HepG2 (cell line): ENCODE measurements around the gene CCL22. TPM values are rescaled to one million over a fixed set of nuclear protein-coding genes. Genes with fewer than 3 reads are reported as not detected.
A peak's percentile ranks its signal among the peaks of the same experiment; 100 is the strongest.

ENCODE experiments used
- CEBPG ChIP-seq: IDR thresholded peaks from 2 replicates; pipeline ENCODE4 v1.6.1; 2016
- DR1 ChIP-seq: sonication (generic); formaldehyde crosslinking; IDR thresholded peaks from 2 replicates; pipeline ENCODE4 v1.8.0; 2021; ENCODE audit warnings: mild to moderate bottlenecking, missing genetic modification reagents, inconsistent platforms
- HOXA7 ChIP-seq: sonication (generic); formaldehyde crosslinking; IDR thresholded peaks from 2 replicates; pipeline ENCODE4 v1.8.1; 2022; ENCODE audit warnings: mild to moderate bottlenecking, missing genetic modification reagents, moderate library complexity
- MTF2 ChIP-seq: sonication (generic); formaldehyde crosslinking; IDR thresholded peaks from 2 replicates; pipeline ENCODE4 v1.5.0; 2020; ENCODE audit warnings: missing genetic modification reagents, borderline replicate concordance
- SALL2 ChIP-seq: sonication (generic); formaldehyde crosslinking; IDR thresholded peaks from 2 replicates; pipeline ENCODE4 v1.8.1; 2023; ENCODE audit warnings: mild to moderate bottlenecking, missing genetic modification reagents, inconsistent platforms
- SPEN ChIP-seq: sonication (generic); formaldehyde crosslinking; IDR thresholded peaks from 2 replicates; pipeline ENCODE4 v1.5.1; 2020; ENCODE audit warnings: low read depth, mild to moderate bottlenecking, missing genetic modification reagents
- ZFP82 ChIP-seq: sonication (generic); formaldehyde crosslinking; IDR thresholded peaks from 2 replicates; pipeline ENCODE4 v1.5.1; 2020; ENCODE audit warnings: mild to moderate bottlenecking, missing genetic modification reagents, borderline replicate concordance
- ZNF251 ChIP-seq: sonication (generic); formaldehyde crosslinking; IDR thresholded peaks from 2 replicates; pipeline ENCODE4 v1.9.0; 2021; ENCODE audit warnings: mild to moderate bottlenecking, missing genetic modification reagents
- ZNF292 ChIP-seq: sonication (generic); formaldehyde crosslinking; IDR thresholded peaks from 2 replicates; pipeline ENCODE4 v1.8.1; 2022; ENCODE audit warnings: mild to moderate bottlenecking, low read depth, missing genetic modification reagents, borderline replicate concordance
- ZNF350 ChIP-seq: sonication (generic); formaldehyde crosslinking; IDR thresholded peaks from 2 replicates; pipeline ENCODE4 v1.4.0; 2020; ENCODE audit warnings: mild to moderate bottlenecking, low read depth, missing genetic modification reagents, borderline replicate concordance
- ZNF441 ChIP-seq: sonication (generic); formaldehyde crosslinking; IDR thresholded peaks from 2 replicates; pipeline ENCODE4 v1.7.0; 2021; ENCODE audit warnings: missing genetic modification reagents, borderline replicate concordance
- ZNF562 ChIP-seq: sonication (generic); formaldehyde crosslinking; IDR thresholded peaks from 2 replicates; pipeline ENCODE4 v1.8.0; 2022; ENCODE audit warnings: missing genetic modification reagents, borderline replicate concordance
- ZSCAN5A ChIP-seq: sonication (generic); formaldehyde crosslinking; IDR thresholded peaks from 2 replicates; pipeline ENCODE4 v1.8.0; 2022; ENCODE audit warnings: mild to moderate bottlenecking, missing genetic modification reagents, borderline replicate concordance
- polyA plus RNA-seq, 8 experiments: library from polyadenylated mRNA; depleted of rRNA in 3 of 8; stranded (reverse) in 7 of 8; unstranded in 1 of 8; fragments of >200 nt; fragmentation: Illumina TruSeq in 4 of 8; extraction: Trizol in 4 of 8; gene quantifications; 2 replicates each; pipeline versions ENCODE4 v1.2.1 to v1.2.3, GENCODE V29; 2011 to 2016; ENCODE audit warnings: low read depth in 4 of 8, missing spikeins in 1 of 8, mixed read lengths in 1 of 8; ENCODE audit not compliant: insufficient read depth in 1 of 8
- total RNA-seq, 5 experiments: library from RNA; depleted of rRNA; stranded (reverse); fragments of >200 nt; fragmentation: Illumina TruSeq; extraction: Trizol; gene quantifications; 2 replicates each; pipeline ENCODE4 v1.2.3, GENCODE V29; 2016; ENCODE audit warnings: low read depth in 1 of 5
- TF ChIP-seq, protein P1 (sequence below): sonication (generic); formaldehyde crosslinking; IDR thresholded peaks from 2 replicates; pipeline ENCODE4 v1.4.0; 2020; ENCODE audit warnings: missing genetic modification reagents
- TF ChIP-seq, protein P2 (sequence below), 2 experiments: sonication (generic) in 1 of 2; formaldehyde crosslinking in 1 of 2; IDR thresholded peaks; 2 replicates each; pipeline versions ENCODE4 v1.6.1 to v1.9.0; 2014 to 2022; ENCODE audit warnings: antibody characterized with exemption in 1 of 2, borderline replicate concordance in 1 of 2, inconsistent platforms in 1 of 2, low read depth in 1 of 2, missing genetic modification reagents in 1 of 2
- TF ChIP-seq, protein P3 (sequence below): sonication (generic); formaldehyde crosslinking; IDR thresholded peaks from 2 replicates; pipeline ENCODE4 v1.4.0; 2020; ENCODE audit warnings: mild to moderate bottlenecking, missing genetic modification reagents
- TF ChIP-seq, protein P4 (sequence below): IDR thresholded peaks from 2 replicates; pipeline ENCODE4 v1.6.1; 2016; ENCODE audit warnings: mild to moderate bottlenecking, missing biosample characterization, missing genetic modification reagents

The CCL22 gene
- total and polyA plus RNA-seq, 2 of the 13 experiments (the other 11 are each of a cell fraction or from before 2014, with no cell fraction given), result not detected

- TF ChIP-seq, protein P1, sequence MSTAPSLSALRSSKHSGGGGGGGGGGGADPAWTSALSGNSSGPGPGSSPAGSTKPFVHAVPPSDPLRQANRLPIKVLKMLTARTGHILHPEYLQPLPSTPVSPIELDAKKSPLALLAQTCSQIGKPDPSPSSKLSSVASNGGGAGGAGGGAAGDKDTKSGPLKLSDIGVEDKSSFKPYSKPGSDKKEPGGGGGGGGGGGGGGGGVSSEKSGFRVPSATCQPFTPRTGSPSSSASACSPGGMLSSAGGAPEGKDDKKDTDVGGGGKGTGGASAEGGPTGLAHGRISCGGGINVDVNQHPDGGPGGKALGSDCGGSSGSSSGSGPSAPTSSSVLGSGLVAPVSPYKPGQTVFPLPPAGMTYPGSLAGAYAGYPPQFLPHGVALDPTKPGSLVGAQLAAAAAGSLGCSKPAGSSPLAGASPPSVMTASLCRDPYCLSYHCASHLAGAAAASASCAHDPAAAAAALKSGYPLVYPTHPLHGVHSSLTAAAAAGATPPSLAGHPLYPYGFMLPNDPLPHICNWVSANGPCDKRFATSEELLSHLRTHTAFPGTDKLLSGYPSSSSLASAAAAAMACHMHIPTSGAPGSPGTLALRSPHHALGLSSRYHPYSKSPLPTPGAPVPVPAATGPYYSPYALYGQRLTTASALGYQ (CRISPR knock-in tag), result no peak; the same call in 1 of the 2 replicates
- TF ChIP-seq SALL2 (CRISPR knock-in tag) (peak; percentile 86; the same call in 1 of the 2 replicates), ZNF350 (CRISPR knock-in tag) (no peak), ZNF251 (CRISPR knock-in tag) (no peak), CEBPG (CRISPR knock-in tag) (peak; percentile 58; the same call in 1 of the 2 replicates), MTF2 (CRISPR knock-in tag) (no peak), ZNF562 (CRISPR knock-in tag) (no peak), ZNF292 (CRISPR knock-in tag) (no peak; the same call in 1 of the 2 replicates), SPEN (CRISPR knock-in tag) (peak; percentile 73; the same call in 1 of the 2 replicates), ZSCAN5A (CRISPR knock-in tag) (no peak), HOXA7 (CRISPR knock-in tag) (no peak), ZNF441 (CRISPR knock-in tag) (no peak; the same call in none of the 2 replicates), ZFP82 (CRISPR knock-in tag) (0 out of 2 replicates have a peak, but pooled peaks have one; percentile 7), DR1 (no peak; the same call in 1 of the 2 replicates)
- TF ChIP-seq, protein P2, sequence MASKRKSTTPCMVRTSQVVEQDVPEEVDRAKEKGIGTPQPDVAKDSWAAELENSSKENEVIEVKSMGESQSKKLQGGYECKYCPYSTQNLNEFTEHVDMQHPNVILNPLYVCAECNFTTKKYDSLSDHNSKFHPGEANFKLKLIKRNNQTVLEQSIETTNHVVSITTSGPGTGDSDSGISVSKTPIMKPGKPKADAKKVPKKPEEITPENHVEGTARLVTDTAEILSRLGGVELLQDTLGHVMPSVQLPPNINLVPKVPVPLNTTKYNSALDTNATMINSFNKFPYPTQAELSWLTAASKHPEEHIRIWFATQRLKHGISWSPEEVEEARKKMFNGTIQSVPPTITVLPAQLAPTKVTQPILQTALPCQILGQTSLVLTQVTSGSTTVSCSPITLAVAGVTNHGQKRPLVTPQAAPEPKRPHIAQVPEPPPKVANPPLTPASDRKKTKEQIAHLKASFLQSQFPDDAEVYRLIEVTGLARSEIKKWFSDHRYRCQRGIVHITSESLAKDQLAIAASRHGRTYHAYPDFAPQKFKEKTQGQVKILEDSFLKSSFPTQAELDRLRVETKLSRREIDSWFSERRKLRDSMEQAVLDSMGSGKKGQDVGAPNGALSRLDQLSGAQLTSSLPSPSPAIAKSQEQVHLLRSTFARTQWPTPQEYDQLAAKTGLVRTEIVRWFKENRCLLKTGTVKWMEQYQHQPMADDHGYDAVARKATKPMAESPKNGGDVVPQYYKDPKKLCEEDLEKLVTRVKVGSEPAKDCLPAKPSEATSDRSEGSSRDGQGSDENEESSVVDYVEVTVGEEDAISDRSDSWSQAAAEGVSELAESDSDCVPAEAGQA (IDR thresholded peaks at IDR 0.05; ENCODE audit: low read depth), result no peak; the same call in 1 of the 2 replicates
- TF ChIP-seq, protein P2 (CRISPR knock-in tag; IDR thresholded peaks at IDR 0.05; ENCODE audit: borderline replicate concordance), result no peak
- TF ChIP-seq, protein P3, sequence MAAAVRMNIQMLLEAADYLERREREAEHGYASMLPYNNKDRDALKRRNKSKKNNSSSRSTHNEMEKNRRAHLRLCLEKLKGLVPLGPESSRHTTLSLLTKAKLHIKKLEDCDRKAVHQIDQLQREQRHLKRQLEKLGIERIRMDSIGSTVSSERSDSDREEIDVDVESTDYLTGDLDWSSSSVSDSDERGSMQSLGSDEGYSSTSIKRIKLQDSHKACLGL, result no peak
- TF ChIP-seq, protein P4, sequence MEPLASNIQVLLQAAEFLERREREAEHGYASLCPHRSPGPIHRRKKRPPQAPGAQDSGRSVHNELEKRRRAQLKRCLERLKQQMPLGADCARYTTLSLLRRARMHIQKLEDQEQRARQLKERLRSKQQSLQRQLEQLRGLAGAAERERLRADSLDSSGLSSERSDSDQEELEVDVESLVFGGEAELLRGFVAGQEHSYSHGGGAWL (CRISPR knock-in tag), result no peak
These were observed 14.7 kb downstream of the CCL22 start (continued) for GRCh38 chr16:57373117-57373947.
